Cardiac muscle cell (in vitro differentiated cells and primary cell): ENCODE data around the gene TBC1D7. TPM values are rescaled to one million over a fixed set of nuclear protein-coding genes. Genes with fewer than 3 reads are reported as not detected.

Experiments used
- DNase-seq, 2 donors: peaks; one replicate each; pipeline versions ENCODE4 v3.0.0 to v3.0.0-alpha.2; 2010 to 2017; ENCODE audit warnings: low read depth in 1 of 2, low spot score in 1 of 2
- H3K27ac ChIP-seq: fragments of 200-600 bp; sonication (generic); 2 replicates; pipeline ENCODE4 v1.5.1; 2016
- H3K27me3 ChIP-seq: fragments of 200-600 bp; sonication (generic); 2 replicates; pipeline ENCODE4 v1.6.0; 2016; ENCODE audit warnings: control low read depth
- H3K36me3 ChIP-seq: fragments of 200-600 bp; sonication (generic); 2 replicates; pipeline ENCODE4 v1.5.1; 2016; ENCODE audit warnings: control low read depth
- H3K4me1 ChIP-seq: fragments of 200-600 bp; sonication (generic); 2 replicates; pipeline ENCODE4 v1.8.1; 2017; ENCODE audit warnings: low read depth, mild to moderate bottlenecking, mixed run types
- H3K4me3 ChIP-seq: fragments of 200-600 bp; sonication (generic); 2 replicates; pipeline ENCODE4 v1.5.1; 2016; ENCODE audit warnings: mild to moderate bottlenecking
- H3K9me3 ChIP-seq: fragments of 200-600 bp; sonication (generic); 2 replicates; pipeline ENCODE4 v1.5.1; 2017; ENCODE audit warnings: low read depth, mild to moderate bottlenecking, control low read depth
- CTCF ChIP-seq: IDR thresholded peaks from 2 replicates; pipeline ENCODE4 v1.5.1; 2012; ENCODE audit warnings: low read depth, mild to moderate bottlenecking, low read length
- polyA plus RNA-seq: library from polyadenylated mRNA; unstranded; fragments of >200 nt; fragmentation: Nextera tagmentation; extraction: Ambion mirVana; gene quantifications from 2 replicates; pipeline ENCODE4 v1.2.1, GENCODE V29; 2016
- total RNA-seq: library from RNA; depleted of rRNA; stranded (reverse); fragments of >200 nt; gene quantifications from 2 replicates; pipeline ENCODE4 v1.2.3, GENCODE V29; 2016

TBC1D7 gene
- total and polyA plus RNA-seq, 2 experiments from 2014 or later, result 36.8 to 84.5 TPM

- Histone ChIP-seq H3K4me1 (no peaks in the 10 kb centered on the region), H3K27ac (no peak overlapping the region), H3K9me3 (no peaks in the 10 kb centered on the region), H3K36me3 (no peaks in the 10 kb centered on the region), H3K27me3 (no peaks in the 10 kb centered on the region), H3K4me3 (no peak overlapping the region)
- TF ChIP-seq CTCF, result no peak
- no peak for DNase-seq
These were observed 66.8 kb downstream of the TBC1D7 start for GRCh38 chr6:13261464-13261994.

DNA sequence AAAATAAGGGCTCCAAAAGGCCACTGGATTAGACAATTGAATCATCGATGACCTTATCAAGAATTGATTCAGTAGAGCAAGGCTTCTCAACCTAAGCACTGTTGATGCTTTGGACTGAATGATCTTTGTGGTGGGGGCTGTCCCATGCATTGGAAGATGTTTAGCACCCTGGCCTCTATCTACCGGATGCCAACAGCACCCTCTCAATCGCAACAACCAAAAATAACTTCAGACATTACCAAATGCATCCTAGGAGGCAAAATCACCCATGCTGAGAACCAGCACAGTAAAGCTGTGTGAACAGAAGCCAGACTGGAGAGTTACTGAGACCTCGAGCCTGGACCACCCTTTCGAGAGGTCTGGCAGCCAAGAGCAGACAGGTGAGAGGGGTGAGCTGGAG is 67.5 kb downstream of the TBC1D7 start:
- Histone ChIP-seq H3K4me1 (no peaks in the 10 kb centered on the region), H3K9me3 (no peaks in the 10 kb centered on the region), H3K27me3 (no peaks in the 10 kb centered on the region), H3K4me3 (no peak overlapping the region), H3K36me3 (no peaks in the 10 kb centered on the region), H3K27ac (no peak overlapping the region)
- no peak for TF ChIP-seq CTCF
- DNase-seq, result no peak

DNA sequence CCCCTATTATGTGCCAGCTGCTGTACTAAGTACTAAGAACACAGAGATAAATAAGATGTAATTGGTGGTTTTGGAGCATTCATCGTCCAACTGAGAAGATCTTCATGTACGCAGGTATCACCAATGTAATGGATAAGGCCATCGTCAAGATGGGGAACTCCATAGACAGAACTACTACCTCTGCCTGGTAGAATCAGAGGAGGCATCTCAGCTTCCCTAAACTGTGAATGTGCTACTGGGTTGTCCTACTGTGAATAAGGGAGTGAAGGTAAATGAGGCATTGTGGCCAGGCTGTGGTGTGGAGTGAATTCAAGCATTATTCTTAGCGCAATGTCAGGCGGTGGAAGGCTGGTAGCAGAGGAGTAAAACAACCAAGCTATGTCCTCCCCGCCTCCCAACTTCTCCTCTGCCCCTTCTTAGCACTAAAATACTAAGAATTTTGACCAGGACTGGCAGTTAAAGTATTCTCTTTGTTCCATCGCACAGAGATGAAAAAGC is 68.2 kb downstream of the TBC1D7 start:
- H3K4me3 ChIP-seq, result no peak overlapping the region
- H3K9me3 ChIP-seq, result no peaks in the 10 kb centered on the region
- no peak overlapping the region for H3K27ac ChIP-seq
- no peaks in the 10 kb centered on the region for H3K27me3 ChIP-seq
- no peaks in the 10 kb centered on the region for H3K4me1 ChIP-seq
- TF ChIP-seq CTCF, result no peak
- H3K36me3 ChIP-seq, result no peaks in the 10 kb centered on the region
- no peak for DNase-seq

- Histone ChIP-seq H3K27ac (no peak overlapping the region), H3K9me3 (no peaks in the 10 kb centered on the region), H3K27me3 (no peaks in the 10 kb centered on the region), H3K4me3 (no peak overlapping the region), H3K4me1 (no peaks in the 10 kb centered on the region), H3K36me3 (no peaks in the 10 kb centered on the region)
- no peak for TF ChIP-seq CTCF
- DNase-seq, result no peak
These were observed 68.9 kb downstream of the TBC1D7 start for GRCh38 chr6:13259393-13259792.

DNA sequence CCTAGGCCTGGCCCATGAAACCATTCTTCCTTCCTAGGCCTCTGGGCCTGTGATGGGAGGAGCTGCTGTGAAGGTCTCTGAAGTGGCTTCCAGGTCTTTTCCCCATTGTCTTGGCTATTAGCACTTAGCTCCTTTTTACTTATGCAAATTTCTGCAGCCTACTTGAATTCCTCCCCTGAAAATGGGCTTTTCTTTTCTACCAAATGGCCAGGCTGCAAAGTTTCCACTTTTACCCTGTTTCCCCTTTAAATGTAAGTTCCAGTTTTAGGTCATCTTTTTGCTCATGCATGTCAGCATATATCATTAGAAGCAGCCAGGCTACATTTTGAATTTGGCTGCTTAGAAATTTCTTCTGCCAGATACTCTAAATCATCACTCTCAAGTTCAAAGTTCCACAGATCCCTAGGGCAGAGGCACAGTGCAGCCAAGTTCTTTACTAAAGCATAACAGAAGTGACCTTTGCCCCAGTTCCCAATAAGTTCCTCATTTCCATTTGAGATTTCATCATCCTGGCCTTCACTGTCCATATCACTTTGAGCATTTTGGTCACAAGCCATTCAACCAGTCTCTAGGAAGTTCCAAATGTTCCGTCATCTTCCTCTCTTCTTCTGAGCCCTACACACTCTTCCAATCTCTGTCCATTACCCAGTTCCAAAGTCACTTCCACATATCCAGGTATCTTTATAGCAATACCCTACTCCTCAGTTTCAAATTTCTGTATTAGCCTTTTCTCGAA is 71.9 kb downstream of the TBC1D7 start:
- peak in 1 of 2 donors; percentile 36 for DNase-seq
- Histone ChIP-seq H3K36me3 (no peaks in the 10 kb centered on the region), H3K27me3 (no peaks in the 10 kb centered on the region), H3K9me3 (no peaks in the 10 kb centered on the region), H3K4me1 (no peaks in the 10 kb centered on the region), H3K27ac (no peak overlapping the region), H3K4me3 (no peak overlapping the region)
- no peak for TF ChIP-seq CTCF

Other genes starting within 250 kb of the TBC1D7 start
- 16.2 and 27.4 TPM in 2 replicates for gene GFOD1, start 159.1 kb upstream of the TBC1D7 start, total RNA-seq
- 22.7 and 30.5 TPM in 2 replicates for gene GFOD1, start 159.1 kb upstream of the TBC1D7 start, polyA plus RNA-seq
- 16.3 and 17.2 TPM in 2 replicates for gene SIRT5, start 246.1 kb upstream of the TBC1D7 start, total RNA-seq
- 21.7 and 26.8 TPM in 2 replicates for gene SIRT5, start 246.1 kb upstream of the TBC1D7 start, polyA plus RNA-seq